Cardiac fibroblast (primary cell): Measurements from ENCODE around the gene CARS2.
A peak's percentile ranks its signal among the peaks of the same experiment; 100 is the strongest.

Experiments used
- DNase-seq, 2 donors: peaks; one replicate each; pipeline versions ENCODE4 v3.0.0 to v3.0.0-alpha.2; 2010; ENCODE audit warnings: low read depth in 2 of 2
- H3K4me3 ChIP-seq, 2 donors: replicated peaks in 1 of 2; 1 replicate in 1 of 2; 2 replicates in 1 of 2; pipeline ENCODE4 v1.5.1; 2011; ENCODE audit warnings: low read depth in 2 of 2, low read length in 2 of 2, mild to moderate bottlenecking in 2 of 2, moderate library complexity in 1 of 2
- CTCF ChIP-seq: IDR thresholded peaks from one replicate; pipeline ENCODE4 v1.5.1; 2011; ENCODE audit warnings: low read depth, mild to moderate bottlenecking, low read length, inconsistent platforms

CARS2 gene

GRCh38 chr13:110705826-110706569 lies at the start of gene CARS2:
Gene CARS2, minus strand, starts transcription at chr13:110706116. Its CDS starts 23 bp downstream, at chr13:110706093.
- peak within 1 kb of the TSS; percentile 64 to 75 for H3K4me3 ChIP-seq
- no peak for TF ChIP-seq CTCF
- peak; percentile 96 to 99 for DNase-seq

- H3K4me3 ChIP-seq: no peak overlapping the region
- TF ChIP-seq CTCF: no peak
- no peak for DNase-seq
Observed at GRCh38 chr13:110748271-110748670, 42.4 kb upstream of the CARS2 start.

GRCh38 chr13:110746438-110746837 lies 40.5 kb upstream of the CARS2 start:
- no peak for DNase-seq
- no peak for TF ChIP-seq CTCF
- H3K4me3 ChIP-seq: no peak overlapping the region

- no peak overlapping the region for H3K4me3 ChIP-seq
- TF ChIP-seq CTCF: no peak
- DNase-seq: no peak
Observed at GRCh38 chr13:110743687-110744086, 37.8 kb upstream of the CARS2 start.

GRCh38 chr13:110737555-110737954 lies 31.6 kb upstream of the CARS2 start:
- no peak for TF ChIP-seq CTCF
- no peak for DNase-seq
- H3K4me3 ChIP-seq: no peak overlapping the region

GRCh38 chr13:110734561-110734960 lies 28.6 kb upstream of the CARS2 start:
- no peak for TF ChIP-seq CTCF

GRCh38 chr13:110731072-110731471 lies 25.2 kb upstream of the CARS2 start:
- DNase-seq: no peak
- no peak for TF ChIP-seq CTCF
- H3K4me3 ChIP-seq: no peak overlapping the region

More at GRCh38 chr13:110734561-110734960, 28.6 kb upstream of the CARS2 start:
- no peak for DNase-seq
- H3K4me3 ChIP-seq: no peak overlapping the region
